Keratinocyte (primary cell): Measurements from ENCODE around the gene CFAP57.

Experiments
- EZH2 ChIP-seq: IDR thresholded peaks from one replicate; pipeline ENCODE4 v1.6.1; 2012; ENCODE audit warnings: inconsistent platforms, mild to moderate bottlenecking, low read length, moderate library complexity
- TF ChIP-seq, protein P1 (sequence below), 3 experiments: IDR thresholded peaks in 1 of 3; conservative IDR thresholded peaks in 1 of 3; optimal IDR thresholded peaks in 1 of 3; 2 replicates in 2 of 3; 3 replicates in 1 of 3; pipeline versions ENCODE3 to v1.5.1; 2011; ENCODE audit warnings: low read length in 3 of 3, mild to moderate bottlenecking in 3 of 3, moderate library complexity in 2 of 3, control low read depth in 1 of 3, inconsistent platforms in 1 of 3; ENCODE audit not compliant: insufficient read depth in 2 of 3; ENCODE audit errors: extremely low read depth in 1 of 3

DNA sequence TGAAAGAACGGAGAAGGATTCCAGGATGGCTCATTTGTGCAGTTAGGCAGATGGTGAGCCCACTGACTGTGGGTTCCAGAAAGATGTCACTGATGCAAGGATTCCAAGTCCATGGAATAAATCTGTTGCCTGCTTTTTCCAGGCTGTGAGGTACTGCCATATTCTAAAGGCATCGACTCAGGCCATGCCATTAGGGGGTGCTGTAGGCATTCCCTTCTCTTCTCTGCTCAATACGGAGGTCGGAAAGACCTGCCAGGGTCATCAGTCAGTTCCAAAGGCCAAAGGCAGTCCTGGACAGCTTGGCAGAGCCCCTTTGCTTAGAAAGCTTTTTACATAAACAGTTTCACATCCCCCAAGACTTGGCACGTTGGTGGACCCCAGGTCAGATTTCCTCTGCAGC lies 66.0 kb downstream of the CFAP57 start:
- TF ChIP-seq, protein P1, sequence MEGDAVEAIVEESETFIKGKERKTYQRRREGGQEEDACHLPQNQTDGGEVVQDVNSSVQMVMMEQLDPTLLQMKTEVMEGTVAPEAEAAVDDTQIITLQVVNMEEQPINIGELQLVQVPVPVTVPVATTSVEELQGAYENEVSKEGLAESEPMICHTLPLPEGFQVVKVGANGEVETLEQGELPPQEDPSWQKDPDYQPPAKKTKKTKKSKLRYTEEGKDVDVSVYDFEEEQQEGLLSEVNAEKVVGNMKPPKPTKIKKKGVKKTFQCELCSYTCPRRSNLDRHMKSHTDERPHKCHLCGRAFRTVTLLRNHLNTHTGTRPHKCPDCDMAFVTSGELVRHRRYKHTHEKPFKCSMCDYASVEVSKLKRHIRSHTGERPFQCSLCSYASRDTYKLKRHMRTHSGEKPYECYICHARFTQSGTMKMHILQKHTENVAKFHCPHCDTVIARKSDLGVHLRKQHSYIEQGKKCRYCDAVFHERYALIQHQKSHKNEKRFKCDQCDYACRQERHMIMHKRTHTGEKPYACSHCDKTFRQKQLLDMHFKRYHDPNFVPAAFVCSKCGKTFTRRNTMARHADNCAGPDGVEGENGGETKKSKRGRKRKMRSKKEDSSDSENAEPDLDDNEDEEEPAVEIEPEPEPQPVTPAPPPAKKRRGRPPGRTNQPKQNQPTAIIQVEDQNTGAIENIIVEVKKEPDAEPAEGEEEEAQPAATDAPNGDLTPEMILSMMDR (optimal IDR thresholded peaks at IDR 0.05 in 1 of 3, IDR thresholded peaks at IDR 0.05 in 1 of 3, conservative IDR thresholded peaks at IDR 0.05 in 1 of 3; ENCODE audit: extremely low read depth in 1 of 3, insufficient read depth in 2 of 3, low read length in 3 of 3) = peak; percentile 80 to 91 (median 83)
- no peak for TF ChIP-seq EZH2
